ENCODE results near the gene DLEC1.

DNA sequence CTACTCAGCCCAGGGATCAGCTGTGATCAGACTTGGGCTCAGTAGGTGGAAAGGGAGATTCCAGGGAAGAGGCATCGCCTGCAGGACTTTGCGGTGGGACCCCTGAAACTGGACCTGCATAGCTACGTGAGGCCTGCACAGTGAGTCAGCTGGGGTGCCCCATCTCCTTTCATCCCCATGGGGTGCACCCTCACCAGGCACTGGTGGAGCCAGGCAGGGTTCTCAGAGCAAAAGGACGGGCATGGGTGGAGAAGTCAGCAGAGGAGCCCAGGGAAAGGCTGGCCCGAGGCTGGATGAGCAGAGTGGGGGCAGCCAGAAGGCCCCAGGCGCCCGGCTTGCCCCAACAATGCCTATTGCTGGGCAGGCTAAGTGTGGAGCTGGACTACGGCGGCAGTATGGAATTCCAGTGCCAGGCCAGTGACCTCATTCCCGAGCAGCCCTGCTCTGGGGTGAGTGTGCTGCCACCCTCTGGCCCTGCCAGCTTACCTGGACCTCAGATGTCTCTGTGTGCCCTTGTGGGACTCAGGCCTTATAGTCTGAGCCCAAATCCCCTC is 78.2 kb downstream of the DLEC1 start:
- TF ChIP-seq, protein P1, sequence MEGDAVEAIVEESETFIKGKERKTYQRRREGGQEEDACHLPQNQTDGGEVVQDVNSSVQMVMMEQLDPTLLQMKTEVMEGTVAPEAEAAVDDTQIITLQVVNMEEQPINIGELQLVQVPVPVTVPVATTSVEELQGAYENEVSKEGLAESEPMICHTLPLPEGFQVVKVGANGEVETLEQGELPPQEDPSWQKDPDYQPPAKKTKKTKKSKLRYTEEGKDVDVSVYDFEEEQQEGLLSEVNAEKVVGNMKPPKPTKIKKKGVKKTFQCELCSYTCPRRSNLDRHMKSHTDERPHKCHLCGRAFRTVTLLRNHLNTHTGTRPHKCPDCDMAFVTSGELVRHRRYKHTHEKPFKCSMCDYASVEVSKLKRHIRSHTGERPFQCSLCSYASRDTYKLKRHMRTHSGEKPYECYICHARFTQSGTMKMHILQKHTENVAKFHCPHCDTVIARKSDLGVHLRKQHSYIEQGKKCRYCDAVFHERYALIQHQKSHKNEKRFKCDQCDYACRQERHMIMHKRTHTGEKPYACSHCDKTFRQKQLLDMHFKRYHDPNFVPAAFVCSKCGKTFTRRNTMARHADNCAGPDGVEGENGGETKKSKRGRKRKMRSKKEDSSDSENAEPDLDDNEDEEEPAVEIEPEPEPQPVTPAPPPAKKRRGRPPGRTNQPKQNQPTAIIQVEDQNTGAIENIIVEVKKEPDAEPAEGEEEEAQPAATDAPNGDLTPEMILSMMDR (IDR thresholded peaks at IDR 0.05): no peak
- TF ChIP-seq EP300 (IDR thresholded peaks at IDR 0.05): no peak
- TF ChIP-seq POLR2A (IDR thresholded peaks at IDR 0.05): no peak

Data from tibial nerve (tissue), 4 donors.